Measurements from ENCODE around the gene SNED1.
"Not testable (repeated sequence)": the region's sequence is repeated elsewhere in the genome, so short reads cannot be mapped to it uniquely, and the experiment has no call there.

Gene SNED1

DNA sequence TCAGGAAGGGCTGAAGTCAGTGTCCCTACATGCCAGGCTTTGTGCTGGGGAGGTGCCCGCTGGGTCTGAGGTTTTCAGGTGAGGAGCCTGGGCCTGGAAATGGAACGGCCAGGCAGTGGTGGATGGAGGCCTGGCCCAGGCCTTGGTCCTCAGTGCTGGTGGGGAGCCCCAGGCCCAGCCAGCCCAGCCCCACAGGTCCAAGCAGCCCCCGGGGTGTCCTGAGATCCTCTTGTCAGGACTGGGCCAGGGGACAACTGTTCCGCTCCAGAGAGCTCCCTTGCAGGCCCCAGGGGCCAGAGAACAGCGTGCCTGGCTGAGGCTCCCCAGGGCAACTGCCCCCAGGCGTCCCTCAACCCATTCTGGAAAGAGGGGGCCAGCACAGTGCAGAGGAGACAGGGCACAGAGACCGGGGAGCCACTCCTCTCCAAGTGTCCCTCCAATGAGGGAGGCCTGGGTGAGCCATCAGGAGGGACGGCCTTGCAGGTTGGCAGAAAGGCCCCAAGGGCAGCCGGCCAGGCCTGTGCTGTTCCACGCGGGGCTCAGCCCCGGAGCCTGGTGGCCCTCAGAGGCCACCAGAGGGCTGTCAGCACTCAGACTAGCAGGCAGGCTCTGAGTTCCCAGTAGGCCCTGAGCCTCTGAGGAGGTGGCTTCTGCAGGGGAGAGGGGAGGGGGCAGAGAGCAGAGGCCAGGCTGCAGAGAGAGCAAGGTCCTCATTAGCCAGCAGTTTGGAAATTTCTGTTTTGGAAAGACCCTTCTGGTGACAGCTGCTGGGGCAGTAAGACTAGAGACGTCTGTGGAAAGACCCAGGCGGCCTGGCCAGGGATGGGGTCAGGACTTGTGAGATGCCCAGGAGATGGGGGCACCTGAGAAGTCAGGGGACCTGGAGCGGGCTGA lies 29.4 kb upstream of the SNED1 start:
- Histone ChIP-seq H3K36me3 (ENCODE audit: insufficient read depth, low read length) (no peaks in the 10 kb centered on the region), H3K4me3 (no peak overlapping the region), H3K9ac (ENCODE audit: insufficient read length) (no peak overlapping the region), H3K27ac (no peak overlapping the region), H3K9me3 (ENCODE audit: low read depth, low read length) (no peaks in the 10 kb centered on the region)
- no peak for TF ChIP-seq EZH2 (IDR thresholded peaks at IDR 0.05)
- TF ChIP-seq POLR2AphosphoS5 (IDR thresholded peaks at IDR 0.05; ENCODE audit: borderline replicate concordance, low read depth, low read length), result no peak
- TF ChIP-seq FOXP2 (optimal IDR thresholded peaks at IDR 0.05; ENCODE audit: control extremely low read depth, extremely low read length, insufficient read depth), result no peak
- no peak for DNase-seq (ENCODE audit: low read depth, low spot score)

- Histone ChIP-seq H3K9ac (ENCODE audit: insufficient read length) (no peak overlapping the region), H3K4me3 (no peak overlapping the region), H3K9me3 (ENCODE audit: low read depth, low read length) (no peaks in the 10 kb centered on the region), H3K36me3 (ENCODE audit: insufficient read depth, low read length) (no peaks in the 10 kb centered on the region), H3K27ac (peak overlapping the region; percentile 3; the same call in 1 of the 2 replicates)
- TF ChIP-seq FOXP2 (optimal IDR thresholded peaks at IDR 0.05; ENCODE audit: control extremely low read depth, extremely low read length, insufficient read depth) (no peak), EZH2 (IDR thresholded peaks at IDR 0.05) (no peak), POLR2AphosphoS5 (IDR thresholded peaks at IDR 0.05; ENCODE audit: borderline replicate concordance, low read depth, low read length) (no peak)
- no peak for DNase-seq (ENCODE audit: low read depth, low spot score)
Observed at GRCh38 chr2:240970104-240970503, 28.3 kb upstream of the SNED1 start.

- TF ChIP-seq POLR2AphosphoS5 (IDR thresholded peaks at IDR 0.05; ENCODE audit: borderline replicate concordance, low read depth, low read length), result no peak
- no peak for TF ChIP-seq EZH2 (IDR thresholded peaks at IDR 0.05)
- no peak for TF ChIP-seq FOXP2 (optimal IDR thresholded peaks at IDR 0.05; ENCODE audit: control extremely low read depth, extremely low read length, insufficient read depth)
- Histone ChIP-seq H3K9me3 (ENCODE audit: low read depth, low read length) (no peaks in the 10 kb centered on the region), H3K4me3 (no peak overlapping the region), H3K27ac (no peak overlapping the region), H3K9ac (ENCODE audit: insufficient read length) (no peak overlapping the region), H3K36me3 (ENCODE audit: insufficient read depth, low read length) (no peaks in the 10 kb centered on the region)
- DNase-seq (ENCODE audit: low read depth, low spot score), result no peak
Observed at GRCh38 chr2:240970816-240971215, 27.6 kb upstream of the SNED1 start.

- no peak overlapping the region for H3K9ac ChIP-seq (ENCODE audit: insufficient read length)
- TF ChIP-seq FOXP2 (optimal IDR thresholded peaks at IDR 0.05; ENCODE audit: control extremely low read depth, extremely low read length, insufficient read depth) (no peak), EZH2 (IDR thresholded peaks at IDR 0.05) (no peak), POLR2AphosphoS5 (IDR thresholded peaks at IDR 0.05; ENCODE audit: borderline replicate concordance, low read depth, low read length) (no peak)
- H3K36me3 ChIP-seq (ENCODE audit: insufficient read depth, low read length), result no peaks in the 10 kb centered on the region
Observed at GRCh38 chr2:240972201-240972600, 26.2 kb upstream of the SNED1 start.

GRCh38 chr2:240972636-240973521 lies 25.5 kb upstream of the SNED1 start:
- no peak for TF ChIP-seq FOXP2 (optimal IDR thresholded peaks at IDR 0.05; ENCODE audit: control extremely low read depth, extremely low read length, insufficient read depth)
- no peak for TF ChIP-seq EZH2 (IDR thresholded peaks at IDR 0.05)
- TF ChIP-seq POLR2AphosphoS5 (IDR thresholded peaks at IDR 0.05; ENCODE audit: borderline replicate concordance, low read depth, low read length), result no peak
- no peak for DNase-seq (ENCODE audit: low read depth, low spot score)
- Histone ChIP-seq H3K9me3 (ENCODE audit: low read depth, low read length) (no peaks in the 10 kb centered on the region), H3K27ac (peak overlapping the region; percentile 96), H3K9ac (ENCODE audit: insufficient read length) (peak overlapping the region; percentile 61), H3K36me3 (ENCODE audit: insufficient read depth, low read length) (no peaks in the 10 kb centered on the region), H3K4me3 (peak overlapping the region; percentile 73)

More at GRCh38 chr2:240972201-240972600, 26.2 kb upstream of the SNED1 start:
- DNase-seq (ENCODE audit: low read depth, low spot score), result no peak
- Histone ChIP-seq H3K4me3 (no peak overlapping the region; the same call in 1 of the 2 replicates), H3K9me3 (ENCODE audit: low read depth, low read length) (no peaks in the 10 kb centered on the region), H3K27ac (peak overlapping the region; percentile 96)

- Histone ChIP-seq H3K36me3 (ENCODE audit: insufficient read depth, low read length) (no peaks in the 10 kb centered on the region), H3K9me3 (ENCODE audit: low read depth, low read length) (no peaks in the 10 kb centered on the region), H3K9ac (ENCODE audit: insufficient read length) (no peak overlapping the region), H3K4me3 (no peak overlapping the region), H3K27ac (no peak overlapping the region)
- no peak for DNase-seq (ENCODE audit: low read depth, low spot score)
- TF ChIP-seq EZH2 (IDR thresholded peaks at IDR 0.05) (no peak), POLR2AphosphoS5 (IDR thresholded peaks at IDR 0.05; ENCODE audit: borderline replicate concordance, low read depth, low read length) (no peak), FOXP2 (optimal IDR thresholded peaks at IDR 0.05; ENCODE audit: control extremely low read depth, extremely low read length, insufficient read depth) (no peak)
Observed at GRCh38 chr2:240974771-240975572, 23.4 kb upstream of the SNED1 start.

GRCh38 chr2:240975903-240976302 lies 22.5 kb upstream of the SNED1 start:
- H3K4me3 ChIP-seq; H3K9me3 ChIP-seq (ENCODE audit: low read depth, low read length); DNase-seq (ENCODE audit: low read depth, low spot score); H3K27ac ChIP-seq; H3K36me3 ChIP-seq (ENCODE audit: insufficient read depth, low read length); H3K9ac ChIP-seq (ENCODE audit: insufficient read length): not testable (repeated sequence)

DNA sequence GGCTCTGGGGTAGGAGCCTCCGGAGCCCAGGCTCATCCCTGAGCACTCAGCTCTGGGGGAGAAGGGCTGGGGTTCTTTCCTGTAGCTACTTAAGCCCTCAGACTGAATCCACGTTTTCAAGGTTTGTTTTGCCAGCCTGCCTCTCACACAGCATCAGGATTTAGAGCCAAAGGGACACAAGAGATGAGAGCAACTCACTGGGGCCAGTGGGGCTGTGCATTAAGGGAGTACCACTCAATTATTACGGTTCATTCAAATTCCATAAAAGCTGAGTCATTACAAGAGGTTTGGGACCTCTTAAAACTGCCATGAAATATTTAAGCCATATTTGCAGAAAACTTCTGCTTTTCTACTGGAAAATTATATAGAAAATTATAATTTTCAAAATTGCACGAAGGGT lies 17.1 kb upstream of the SNED1 start:
- Histone ChIP-seq H3K9me3 (ENCODE audit: low read depth, low read length) (no peaks in the 10 kb centered on the region), H3K36me3 (ENCODE audit: insufficient read depth, low read length) (no peaks in the 10 kb centered on the region), H3K27ac (peak overlapping the region; percentile 68), H3K9ac (ENCODE audit: insufficient read length) (no peak overlapping the region), H3K4me3 (no peak overlapping the region)
- DNase-seq (ENCODE audit: low read depth, low spot score), result no peak
- TF ChIP-seq FOXP2 (optimal IDR thresholded peaks at IDR 0.05; ENCODE audit: control extremely low read depth, extremely low read length, insufficient read depth) (no peak), POLR2AphosphoS5 (IDR thresholded peaks at IDR 0.05; ENCODE audit: borderline replicate concordance, low read depth, low read length) (no peak), EZH2 (IDR thresholded peaks at IDR 0.05) (no peak)
